HepG2 (cell line): Measurements from ENCODE around the gene IL1R1. TPM values are rescaled to one million over a fixed set of nuclear protein-coding genes. Genes with fewer than 3 reads are reported as not detected.

Source experiments
- ARHGAP35 ChIP-seq: sonication (generic); formaldehyde crosslinking; IDR thresholded peaks from 2 replicates; pipeline ENCODE4 v1.9.0; 2022; ENCODE audit warnings: mild to moderate bottlenecking, inconsistent platforms, moderate library complexity, missing genetic modification reagents, borderline replicate concordance
- CC2D1A ChIP-seq: sonication (generic); formaldehyde crosslinking; IDR thresholded peaks from 2 replicates; pipeline ENCODE4 v1.8.1; 2023; ENCODE audit warnings: mild to moderate bottlenecking, missing genetic modification reagents
- CCDC6 ChIP-seq: sonication (generic); formaldehyde crosslinking; IDR thresholded peaks from 2 replicates; pipeline ENCODE4 v1.8.1; 2022; ENCODE audit warnings: mild to moderate bottlenecking, missing genetic modification reagents, moderate library complexity
- DNMT3B ChIP-seq: conservative IDR thresholded peaks from 2 replicates; pipeline ENCODE4 v1.6.1; 2016; ENCODE audit warnings: missing biosample characterization, control low read depth
- EP300 ChIP-seq, 3 experiments: sonication (generic) in 1 of 3; formaldehyde crosslinking in 1 of 3; IDR thresholded peaks; 2 replicates each; pipeline versions ENCODE4 v1.5.1 to v1.6.1; 2011 to 2020; ENCODE audit warnings: low read depth in 2 of 3, low read length in 2 of 3, borderline replicate concordance in 1 of 3, improper control_type of control experiment in 1 of 3, mild to moderate bottlenecking in 1 of 3, missing genetic modification reagents in 1 of 3, moderate library complexity in 1 of 3
- GRHL1 ChIP-seq: sonication (generic); formaldehyde crosslinking; conservative IDR thresholded peaks from 2 replicates; pipeline ENCODE4 v1.8.0; 2022; ENCODE audit warnings: missing genetic modification reagents
- HOMEZ ChIP-seq: IDR thresholded peaks from 2 replicates; pipeline ENCODE4 v1.6.1; 2016; ENCODE audit warnings: low read depth
- KLF15 ChIP-seq: sonication (generic); formaldehyde crosslinking; IDR thresholded peaks from 2 replicates; pipeline ENCODE4 v1.8.1; 2023; ENCODE audit warnings: borderline replicate concordance, mild to moderate bottlenecking, inconsistent platforms, missing genetic modification reagents, mixed read lengths
- MYC ChIP-seq: sonication (generic); formaldehyde crosslinking; IDR thresholded peaks from 2 replicates; pipeline ENCODE4 v1.9.0; 2021; ENCODE audit warnings: missing genetic modification reagents, borderline replicate concordance
- PTBP1 ChIP-seq: fragments of 200-400 bp; formaldehyde crosslinking; IDR thresholded peaks from 2 replicates; pipeline ENCODE4 v1.6.1; 2018; ENCODE audit warnings: low read length, low read depth; ENCODE audit not compliant: poor library complexity, severe bottlenecking
- THRA ChIP-seq: sonication (generic); formaldehyde crosslinking; IDR thresholded peaks from 2 replicates; pipeline ENCODE4 v1.4.0; 2020; ENCODE audit warnings: missing genetic modification reagents, borderline replicate concordance
- XBP1 ChIP-seq: sonication (generic); formaldehyde crosslinking; IDR thresholded peaks from 2 replicates; pipeline ENCODE4 v1.5.0; 2020; ENCODE audit warnings: missing genetic modification reagents
- ZFP90 ChIP-seq: sonication (generic); formaldehyde crosslinking; IDR thresholded peaks from 2 replicates; pipeline ENCODE4 v1.8.0; 2022; ENCODE audit warnings: missing genetic modification reagents, mild to moderate bottlenecking, inconsistent platforms, borderline replicate concordance
- ZNF337 ChIP-seq: sonication (generic); formaldehyde crosslinking; IDR thresholded peaks from 2 replicates; pipeline ENCODE4 v1.5.1; 2020; ENCODE audit warnings: missing genetic modification reagents, low read depth, mild to moderate bottlenecking, borderline replicate concordance
- ZNF552 ChIP-seq: sonication (generic); formaldehyde crosslinking; IDR thresholded peaks from 2 replicates; pipeline ENCODE4 v1.9.0; 2022; ENCODE audit warnings: missing genetic modification reagents, mild to moderate bottlenecking, borderline replicate concordance
- ZNF619 ChIP-seq: sonication (generic); formaldehyde crosslinking; IDR thresholded peaks from 2 replicates; pipeline ENCODE4 v1.4.0; 2020; ENCODE audit warnings: mild to moderate bottlenecking, missing genetic modification reagents
- ZNF687 ChIP-seq: sonication (generic); formaldehyde crosslinking; IDR thresholded peaks from 2 replicates; pipeline ENCODE4 v1.5.1; 2020; ENCODE audit warnings: mild to moderate bottlenecking, missing genetic modification reagents, moderate library complexity
- ZNF772 ChIP-seq: sonication (generic); formaldehyde crosslinking; IDR thresholded peaks from 2 replicates; pipeline ENCODE4 v1.5.0; 2020; ENCODE audit warnings: mild to moderate bottlenecking, missing genetic modification reagents
- ZSCAN25 ChIP-seq: sonication (generic); formaldehyde crosslinking; IDR thresholded peaks from 2 replicates; pipeline ENCODE4 v1.8.0; 2022; ENCODE audit warnings: mild to moderate bottlenecking, missing genetic modification reagents
- polyA plus RNA-seq, 8 experiments: library from polyadenylated mRNA; depleted of rRNA in 3 of 8; stranded (reverse) in 7 of 8; unstranded in 1 of 8; fragments of >200 nt; fragmentation: Illumina TruSeq in 4 of 8; extraction: Trizol in 4 of 8; gene quantifications; 2 replicates each; pipeline versions ENCODE4 v1.2.1 to v1.2.3, GENCODE V29; 2011 to 2016; ENCODE audit warnings: low read depth in 4 of 8, missing spikeins in 1 of 8, mixed read lengths in 1 of 8; ENCODE audit not compliant: insufficient read depth in 1 of 8
- total RNA-seq, 5 experiments: library from RNA; depleted of rRNA; stranded (reverse); fragments of >200 nt; fragmentation: Illumina TruSeq; extraction: Trizol; gene quantifications; 2 replicates each; pipeline ENCODE4 v1.2.3, GENCODE V29; 2016; ENCODE audit warnings: low read depth in 1 of 5

IL1R1 gene
- total and polyA plus RNA-seq, 2 of the 13 experiments (the other 11 are each of a cell fraction or from before 2014, with no cell fraction given), result 38.0 to 93.1 TPM

- TF ChIP-seq ZNF552 (CRISPR knock-in tag), result no peak
- TF ChIP-seq GRHL1 (CRISPR knock-in tag), result no peak
- TF ChIP-seq ZFP90, result peak; percentile 41; the same call in 1 of the 2 replicates
- TF ChIP-seq ZNF687, result peak; percentile 61
- no peak for TF ChIP-seq PTBP1
- peak; percentile 90 for TF ChIP-seq THRA
- no peak for TF ChIP-seq KLF15 (CRISPR knock-in tag)
- peak; percentile 90 for TF ChIP-seq HOMEZ
- no peak for TF ChIP-seq ZNF619 (CRISPR knock-in tag)
- peak; percentile 76 for TF ChIP-seq ZSCAN25 (CRISPR knock-in tag)
- no peak for TF ChIP-seq XBP1
- TF ChIP-seq ZNF337 (CRISPR knock-in tag), result peak; percentile 69; the same call in 1 of the 2 replicates
- peak; percentile 56; the same call in 1 of the 2 replicates for TF ChIP-seq MYC (CRISPR knock-in tag)
- TF ChIP-seq EP300 (IDR thresholded peaks at IDR 0.05; ENCODE audit: low read depth in 2 of 2, low read length in 2 of 2), result peak; percentile 68 to 99; a peak in 3 of 4 replicates
- peak; percentile 93 for TF ChIP-seq EP300 (CRISPR knock-in tag; IDR thresholded peaks at IDR 0.05; ENCODE audit: borderline replicate concordance)
- TF ChIP-seq CC2D1A (CRISPR knock-in tag), result 0 out of 2 replicates have a peak, but pooled peaks have one; percentile 14
- no peak for TF ChIP-seq DNMT3B (CRISPR knock-in tag)
- no peak for TF ChIP-seq ARHGAP35 (CRISPR knock-in tag)
- peak; percentile 71; the same call in 1 of the 2 replicates for TF ChIP-seq ZNF772
- TF ChIP-seq CCDC6, result no peak
These were observed 13.4 kb downstream of the IL1R1 start (continued) for GRCh38 chr2:102155703-102156515.
